Breast epithelium (tissue), 4 donors: ENCODE data around the gene STXBP5. TPM values are rescaled to one million over a fixed set of nuclear protein-coding genes. Genes with fewer than 3 reads are reported as not detected.

ENCODE experiments used
- DNase-seq, 2 donors: peaks; one replicate each; pipeline ENCODE4 v3.0.0-alpha.2; 2019; ENCODE audit warnings: low spot score in 2 of 2
- H3K27ac ChIP-seq, 2 donors: fragments of 200-600 bp; sonication (generic) in 1 of 2; one replicate each; pipeline ENCODE4 v1.5.1; 2016 to 2019; ENCODE audit warnings: mild to moderate bottlenecking in 1 of 2
- H3K27me3 ChIP-seq, 2 donors: fragments of 200-600 bp; sonication (generic) in 1 of 2; one replicate each; pipeline versions ENCODE4 v1.5.1 to v1.6.0; 2017 to 2019; ENCODE audit warnings: control low read depth in 1 of 2, mild to moderate bottlenecking in 1 of 2
- H3K36me3 ChIP-seq: fragments of 200-600 bp; one replicate; pipeline ENCODE4 v1.5.1; 2019
- H3K4me1 ChIP-seq, 2 donors: fragments of 200-600 bp; sonication (generic); one replicate each; pipeline ENCODE4 v1.5.1; 2016 to 2019; ENCODE audit warnings: control low read depth in 1 of 2
- H3K4me3 ChIP-seq, 3 donors: fragments of 200-600 bp; sonication (generic); 1 replicate in 2 of 3; 2 replicates in 1 of 3; pipeline ENCODE4 v1.5.1; 2016 to 2019; ENCODE audit warnings: mild to moderate bottlenecking in 3 of 3, moderate library complexity in 2 of 3
- H3K9me3 ChIP-seq, 2 donors: fragments of 200-600 bp; sonication (generic) in 1 of 2; one replicate each; pipeline ENCODE4 v1.5.1; 2016 to 2019; ENCODE audit warnings: control low read depth in 1 of 2
- CTCF ChIP-seq, 3 donors: fragments of 450-650 bp; IDR thresholded peaks; one replicate each; pipeline ENCODE4 v1.5.1; 2016 to 2017; ENCODE audit warnings: antibody characterized with exemption in 3 of 3, mild to moderate bottlenecking in 3 of 3, moderate library complexity in 3 of 3
- POLR2A ChIP-seq: fragments of 450-650 bp; IDR thresholded peaks from one replicate; pipeline ENCODE4 v1.6.1; 2016; ENCODE audit warnings: antibody characterized with exemption, mild to moderate bottlenecking, moderate library complexity
- POLR2AphosphoS5 ChIP-seq, 3 donors: sonication (generic); formaldehyde crosslinking; IDR thresholded peaks; one replicate each; pipeline ENCODE4 v1.6.1; 2017; ENCODE audit warnings: antibody characterized with exemption in 3 of 3
- intact Hi-C: fragments of 100-400 bp; cut with DNase I; formaldehyde crosslinking; loops from one replicate; pipeline ENCODE4 v1.15.1; 2023; ENCODE audit warnings: low total_unique reads
- total RNA-seq, 3 donors: library from RNA; depleted of rRNA; stranded (reverse); fragments of >200 nt; gene quantifications; one replicate each; pipeline ENCODE4 v1.1.0, GENCODE V29; 2016

STXBP5 gene
- total RNA-seq, 3 donors from 2014 or later, result 21.3 to 43.6 (median 26.9) TPM

GRCh38 chr6:147185216-147185615, 19.0 kb upstream of the STXBP5 start:
- no peaks in the 10 kb centered on the region for H3K9me3 ChIP-seq
- no peaks in the 10 kb centered on the region for H3K4me1 ChIP-seq
- no peaks in the 10 kb centered on the region for H3K36me3 ChIP-seq
- TF ChIP-seq POLR2A (no peak), POLR2AphosphoS5 (IDR thresholded peaks at IDR 0.05) (no peak), CTCF (IDR thresholded peaks at IDR 0.05) (no peak)
- no peak overlapping the region for H3K4me3 ChIP-seq
- H3K27me3 ChIP-seq, result no peaks in the 10 kb centered on the region
- no peak for DNase-seq
- intact Hi-C loops, result no loop called here
- no peak overlapping the region for H3K27ac ChIP-seq

GRCh38 chr6:147190556-147190955, 13.7 kb upstream of the STXBP5 start:
- TF ChIP-seq POLR2AphosphoS5 (IDR thresholded peaks at IDR 0.05) (no peak), POLR2A (no peak), CTCF (IDR thresholded peaks at IDR 0.05) (no peak)
- H3K27ac ChIP-seq, result no peak overlapping the region
- H3K9me3 ChIP-seq, result no peaks in the 10 kb centered on the region
- H3K27me3 ChIP-seq, result no peaks in the 10 kb centered on the region
- H3K36me3 ChIP-seq, result no peaks in the 10 kb centered on the region
- H3K4me1 ChIP-seq, result no peaks in the 10 kb centered on the region
- no peak for DNase-seq
- intact Hi-C loops, result no loop called here
- no peak overlapping the region for H3K4me3 ChIP-seq

DNA sequence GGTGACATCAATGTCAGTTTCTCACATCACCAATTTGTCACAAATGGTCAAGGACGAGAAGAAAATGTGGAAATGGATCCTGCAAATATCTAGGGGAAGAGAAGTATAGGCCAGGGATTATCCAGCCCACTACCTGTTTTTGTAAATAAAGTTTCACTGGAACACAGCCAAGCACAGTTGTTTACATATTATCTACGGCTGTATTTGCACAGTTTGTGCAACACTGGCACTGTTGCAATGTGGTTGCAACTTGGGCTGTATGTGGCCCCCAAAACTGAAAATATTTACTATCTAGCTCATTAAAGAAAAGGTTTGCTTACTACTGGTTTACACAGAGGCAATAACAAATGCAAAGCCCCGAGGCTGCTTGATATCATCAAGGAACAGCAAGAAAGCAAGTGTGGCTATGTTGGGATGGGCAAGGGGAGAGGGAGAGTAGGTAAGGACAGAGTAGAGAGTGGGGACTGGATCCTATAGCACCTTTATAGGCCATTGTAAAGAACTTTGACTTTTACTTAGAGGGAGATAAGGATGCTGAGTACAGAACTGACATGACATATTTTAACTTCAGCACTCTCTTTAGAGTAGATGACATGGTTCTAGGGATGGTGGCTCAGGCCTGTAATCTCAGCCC, 11.8 kb upstream of the STXBP5 start:
- no peak for DNase-seq
- H3K36me3 ChIP-seq, result no peaks in the 10 kb centered on the region
- TF ChIP-seq POLR2AphosphoS5 (IDR thresholded peaks at IDR 0.05), result no peak
- no peak for TF ChIP-seq CTCF (IDR thresholded peaks at IDR 0.05)
- TF ChIP-seq POLR2A, result no peak
- H3K4me1 ChIP-seq, result no peaks in the 10 kb centered on the region
- H3K4me3 ChIP-seq, result no peak overlapping the region
- no peaks in the 10 kb centered on the region for H3K9me3 ChIP-seq
- no peak overlapping the region for H3K27ac ChIP-seq
- intact Hi-C loops, result no loop called here
- no peaks in the 10 kb centered on the region for H3K27me3 ChIP-seq

- Histone ChIP-seq H3K9me3 (no peaks in the 10 kb centered on the region), H3K27me3 (no peaks in the 10 kb centered on the region), H3K27ac (no peak overlapping the region), H3K36me3 (no peaks in the 10 kb centered on the region), H3K4me3 (no peak overlapping the region), H3K4me1 (no peaks in the 10 kb centered on the region)
- DNase-seq, result no peak
- intact Hi-C loops, result no loop called here
- TF ChIP-seq POLR2A (no peak), POLR2AphosphoS5 (IDR thresholded peaks at IDR 0.05) (no peak), CTCF (IDR thresholded peaks at IDR 0.05) (no peak)
These were observed 9.4 kb upstream of the STXBP5 start for GRCh38 chr6:147194652-147195411.

GRCh38 chr6:147195510-147195909, 8.7 kb upstream of the STXBP5 start:
- H3K4me1 ChIP-seq, result no peaks in the 10 kb centered on the region
- no peaks in the 10 kb centered on the region for H3K27me3 ChIP-seq
- H3K4me3 ChIP-seq, result no peak overlapping the region
- H3K9me3 ChIP-seq, result no peaks in the 10 kb centered on the region
- TF ChIP-seq POLR2A (no peak), POLR2AphosphoS5 (IDR thresholded peaks at IDR 0.05) (no peak), CTCF (IDR thresholded peaks at IDR 0.05) (no peak)
- H3K36me3 ChIP-seq, result no peaks in the 10 kb centered on the region
- no peak for DNase-seq
- intact Hi-C loops, result no loop called here
- no peak overlapping the region for H3K27ac ChIP-seq
